Astrocyte of the cerebellum (primary cell): ENCODE data around the gene VIP.
A peak's percentile ranks its signal among the peaks of the same experiment; 100 is the strongest.
"Not testable (repeated sequence)": the region's sequence is repeated elsewhere in the genome, so short reads cannot be mapped to it uniquely, and the experiment has no call there.

Experiments used
- DNase-seq: peaks from one replicate; pipeline ENCODE4 v3.0.0-alpha.2; 2011; ENCODE audit warnings: low read depth
- H3K4me3 ChIP-seq: 2 replicates; pipeline ENCODE4 v1.5.1; 2011; ENCODE audit warnings: mild to moderate bottlenecking, low read depth, low read length, moderate library complexity
- CTCF ChIP-seq: IDR thresholded peaks from 2 replicates; pipeline ENCODE4 v1.5.1; 2012; ENCODE audit warnings: low read length, low read depth, moderate library complexity, mild to moderate bottlenecking; ENCODE audit errors: missing control alignments
- in situ Hi-C: cut with HindIII; loops from 2 replicates; pipeline ENCODE4 v1.10.0; 2017; ENCODE audit warnings: low sequenced_read_pairs

VIP gene

DNA sequence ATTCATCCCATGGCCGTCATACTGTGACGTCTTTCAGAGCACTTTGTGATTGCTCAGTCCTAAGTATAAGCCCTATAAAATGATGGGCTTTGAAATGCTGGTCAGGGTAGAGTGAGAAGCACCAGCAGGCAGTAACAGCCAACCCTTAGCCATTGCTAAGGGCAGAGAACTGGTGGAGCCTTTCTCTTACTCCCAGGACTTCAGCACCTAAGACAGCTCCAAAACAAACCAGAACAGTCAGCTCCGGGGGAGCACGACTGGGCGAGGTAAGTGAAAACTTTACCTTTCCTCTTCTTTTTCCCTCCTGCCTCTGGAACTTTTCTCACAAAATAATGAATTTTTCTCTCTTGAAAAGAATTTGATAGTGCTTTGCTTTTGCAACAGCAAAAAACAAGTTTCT, at the start of gene VIP:
VIP (plus strand) TSS at position 104 of the 400 bp plus-strand sequence. CDS start 1,381 bp downstream, outside the sequence.
- peak; percentile 35 for DNase-seq
- in situ Hi-C loops, result no loop called here
- TF ChIP-seq CTCF, result no peak
- no peak within 1 kb of the TSS for H3K4me3 ChIP-seq

DNA sequence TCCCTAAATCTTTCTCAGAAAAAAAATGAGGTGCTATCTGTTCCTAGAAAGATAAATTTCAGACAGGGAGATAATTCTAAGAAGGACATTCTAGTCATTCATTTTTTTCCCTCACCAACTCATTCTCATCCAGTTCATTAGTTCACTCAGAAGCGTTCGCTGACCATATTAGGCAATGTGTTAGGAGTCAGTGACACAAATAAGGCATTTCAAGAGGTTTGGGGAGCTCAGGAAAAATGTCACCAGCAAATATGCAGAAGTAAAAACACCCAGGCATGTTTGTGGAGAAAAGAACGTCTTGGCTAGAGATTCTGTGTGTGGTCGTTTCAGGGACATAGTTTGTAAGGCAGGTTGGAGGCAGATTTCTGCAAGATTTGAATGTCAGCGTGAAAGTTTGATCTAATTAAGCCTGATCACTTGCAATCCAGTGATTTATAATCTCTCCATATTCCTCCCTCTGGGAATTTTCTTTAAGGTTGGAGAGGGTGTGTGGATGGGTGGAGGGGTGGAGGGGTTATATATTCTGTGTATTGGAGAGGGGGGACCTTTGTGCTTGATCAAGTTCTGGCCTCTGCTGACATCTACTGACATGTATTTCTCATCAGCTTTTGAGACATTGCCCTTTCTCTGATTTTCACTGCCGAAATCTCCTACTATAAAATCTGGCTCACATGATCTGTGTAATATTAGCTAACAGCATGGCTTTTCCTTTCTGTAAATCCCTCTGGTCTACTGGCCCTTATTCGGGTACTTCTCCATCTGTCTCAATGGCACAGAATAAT, 49.3 kb upstream of the VIP start:
- TF ChIP-seq CTCF, result no peak
- DNase-seq, result no peak
- in situ Hi-C loops, result no loop called here
- no peak overlapping the region for H3K4me3 ChIP-seq

- H3K4me3 ChIP-seq, result no peak overlapping the region
- in situ Hi-C loops, result no loop called here
- no peak for TF ChIP-seq CTCF
- no peak for DNase-seq
Observed at GRCh38 chr6:152701863-152702401, 48.7 kb upstream of the VIP start.

GRCh38 chr6:152703750-152704149, 46.8 kb upstream of the VIP start:
- DNase-seq, H3K4me3 ChIP-seq, in situ Hi-C loops: not testable (repeated sequence)

DNA sequence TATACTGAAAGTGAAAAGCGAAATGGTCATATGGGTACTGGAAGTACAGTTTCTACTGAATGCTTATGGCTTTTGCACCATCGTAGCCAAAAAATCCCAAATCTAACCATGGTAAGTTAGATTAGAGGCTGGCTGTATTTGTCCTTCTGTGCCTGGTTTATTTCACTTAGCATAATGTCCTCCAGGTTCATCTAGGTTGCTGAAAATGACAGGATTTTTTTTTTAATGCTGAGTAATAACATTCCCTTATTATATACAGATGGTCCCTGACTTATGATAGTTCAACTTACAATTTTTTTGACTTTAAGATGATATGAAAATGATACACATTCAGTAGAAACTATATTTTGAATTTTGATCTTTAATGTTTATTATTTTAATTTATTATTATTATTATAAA, 45.3 kb upstream of the VIP start:
- in situ Hi-C loops, result no loop called here
- no peak for TF ChIP-seq CTCF
- no peak for DNase-seq
- H3K4me3 ChIP-seq, result no peak overlapping the region

DNA sequence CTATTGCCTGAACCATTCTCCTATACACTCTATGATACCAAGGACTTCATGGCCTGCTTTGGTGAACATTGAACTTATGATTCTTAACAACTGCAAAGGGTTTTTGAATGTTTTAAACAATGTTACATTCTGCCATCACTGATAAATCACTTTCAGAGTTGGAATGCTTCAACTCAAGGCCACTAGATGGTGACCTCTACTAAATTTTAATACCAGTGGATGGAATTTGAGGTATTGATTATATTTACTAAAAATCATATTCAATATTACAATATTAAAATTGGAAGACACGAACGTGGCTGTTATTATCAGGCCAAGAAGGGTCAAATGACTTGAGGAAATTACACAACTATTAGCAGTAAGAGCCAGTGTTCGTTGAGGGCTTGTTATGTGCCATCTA, 34.3 kb upstream of the VIP start:
- in situ Hi-C loops, result no loop called here
- DNase-seq, result no peak
- no peak overlapping the region for H3K4me3 ChIP-seq

More for the DNA sequence above, 34.3 kb upstream of the VIP start:
- TF ChIP-seq CTCF, result no peak
